AG10803 (cell line): ENCODE data around the gene PPFIBP1.

ENCODE experiments used
- DNase-seq: peaks from one replicate; pipeline ENCODE4 v3.0.0; 2010; ENCODE audit warnings: low read depth
- H3K4me3 ChIP-seq: 2 replicates; pipeline ENCODE4 v1.5.1; 2011; ENCODE audit warnings: mild to moderate bottlenecking, low read length, control low read depth
- TF ChIP-seq, protein P1 (sequence below): conservative IDR thresholded peaks from 2 replicates; pipeline ENCODE4 v1.5.1; 2011; ENCODE audit warnings: mild to moderate bottlenecking, low read length, control low read depth, inconsistent platforms

PPFIBP1 gene

DNA sequence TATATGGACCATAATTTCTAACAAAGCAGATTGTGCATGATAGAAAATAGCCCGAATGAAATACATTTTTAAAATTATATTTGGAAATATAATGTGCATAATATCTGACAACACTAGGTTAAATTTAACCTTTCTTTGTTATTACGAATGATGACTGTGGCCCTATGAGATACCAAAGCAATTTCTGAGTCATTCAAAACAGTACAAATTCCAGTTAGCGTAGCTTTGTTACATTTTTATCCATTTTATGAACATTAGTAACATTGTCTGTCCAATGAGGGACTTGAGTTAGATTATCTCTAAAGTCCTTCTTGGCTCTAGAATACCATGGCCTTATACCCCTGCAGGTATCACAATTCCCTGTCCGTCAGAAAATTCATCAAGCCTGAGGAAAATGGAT lies 133.3 kb downstream of the PPFIBP1 start:
- no peak overlapping the region for H3K4me3 ChIP-seq
- no peak for DNase-seq
- TF ChIP-seq, protein P1, sequence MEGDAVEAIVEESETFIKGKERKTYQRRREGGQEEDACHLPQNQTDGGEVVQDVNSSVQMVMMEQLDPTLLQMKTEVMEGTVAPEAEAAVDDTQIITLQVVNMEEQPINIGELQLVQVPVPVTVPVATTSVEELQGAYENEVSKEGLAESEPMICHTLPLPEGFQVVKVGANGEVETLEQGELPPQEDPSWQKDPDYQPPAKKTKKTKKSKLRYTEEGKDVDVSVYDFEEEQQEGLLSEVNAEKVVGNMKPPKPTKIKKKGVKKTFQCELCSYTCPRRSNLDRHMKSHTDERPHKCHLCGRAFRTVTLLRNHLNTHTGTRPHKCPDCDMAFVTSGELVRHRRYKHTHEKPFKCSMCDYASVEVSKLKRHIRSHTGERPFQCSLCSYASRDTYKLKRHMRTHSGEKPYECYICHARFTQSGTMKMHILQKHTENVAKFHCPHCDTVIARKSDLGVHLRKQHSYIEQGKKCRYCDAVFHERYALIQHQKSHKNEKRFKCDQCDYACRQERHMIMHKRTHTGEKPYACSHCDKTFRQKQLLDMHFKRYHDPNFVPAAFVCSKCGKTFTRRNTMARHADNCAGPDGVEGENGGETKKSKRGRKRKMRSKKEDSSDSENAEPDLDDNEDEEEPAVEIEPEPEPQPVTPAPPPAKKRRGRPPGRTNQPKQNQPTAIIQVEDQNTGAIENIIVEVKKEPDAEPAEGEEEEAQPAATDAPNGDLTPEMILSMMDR: no peak

DNA sequence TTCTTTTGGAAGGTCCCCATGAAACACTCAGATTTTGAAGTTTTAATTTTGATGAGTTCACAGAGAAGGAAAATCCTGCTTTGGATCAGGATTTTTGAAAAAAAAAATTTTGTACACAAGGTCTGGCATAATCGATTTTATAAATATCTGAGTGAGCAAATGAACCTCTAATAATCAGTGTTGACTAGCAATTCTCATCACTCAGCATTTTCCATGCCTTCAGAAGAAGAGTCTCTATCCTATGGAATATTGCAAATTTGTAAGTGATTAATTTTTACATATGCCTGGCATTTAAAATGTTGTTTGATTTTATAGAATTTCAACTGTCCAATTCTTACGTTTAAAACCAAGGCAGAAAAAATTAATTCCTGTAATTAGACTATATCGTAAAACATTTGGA lies 141.7 kb downstream of the PPFIBP1 start:
- DNase-seq: no peak
- no peak overlapping the region for H3K4me3 ChIP-seq
- TF ChIP-seq, protein P1: no peak

DNA sequence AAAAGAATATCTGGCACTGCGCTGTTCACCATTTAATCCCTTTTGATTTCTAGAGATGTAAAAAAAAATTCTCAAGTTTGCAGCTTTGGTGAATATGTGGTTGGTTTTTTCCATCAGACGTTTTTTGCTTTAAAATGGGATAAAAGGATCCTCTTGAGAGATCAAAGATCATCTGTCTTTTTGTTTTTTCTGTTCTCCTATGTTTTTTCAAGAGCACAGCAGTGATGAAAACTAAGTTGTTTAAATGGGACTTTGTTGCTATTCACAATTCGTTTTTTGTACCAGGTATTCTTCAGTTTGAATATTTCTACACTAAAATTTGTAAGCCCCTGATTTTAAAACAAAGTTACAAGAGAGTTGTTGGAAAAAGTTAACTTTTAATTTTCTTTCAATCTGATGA lies 142.5 kb downstream of the PPFIBP1 start:
- TF ChIP-seq, protein P1: no peak
- no peak overlapping the region for H3K4me3 ChIP-seq

DNA sequence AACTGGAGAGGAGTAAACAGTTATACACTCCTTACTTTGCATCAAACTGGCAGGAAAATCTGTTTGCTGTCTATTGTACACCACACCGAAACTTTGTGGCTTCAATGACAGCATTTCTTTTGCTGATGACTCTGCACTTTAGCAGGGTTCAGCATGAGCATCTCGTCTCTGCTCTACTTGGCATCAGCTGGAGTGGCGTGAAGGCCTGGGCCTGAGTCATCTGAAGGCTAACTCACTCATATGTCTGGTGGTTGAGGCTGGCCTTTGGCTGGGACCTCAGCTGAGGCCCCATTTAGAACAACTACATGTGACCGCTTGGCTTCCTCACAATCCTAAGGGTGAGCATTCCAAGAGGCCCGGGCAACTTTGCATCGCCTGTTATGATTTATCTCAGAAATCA lies 143.5 kb downstream of the PPFIBP1 start:
- DNase-seq: peak; percentile 76
- H3K4me3 ChIP-seq: no peak overlapping the region
- TF ChIP-seq, protein P1: no peak

More for the DNA sequence above, 142.5 kb downstream of the PPFIBP1 start:
- DNase-seq: no peak

DNA sequence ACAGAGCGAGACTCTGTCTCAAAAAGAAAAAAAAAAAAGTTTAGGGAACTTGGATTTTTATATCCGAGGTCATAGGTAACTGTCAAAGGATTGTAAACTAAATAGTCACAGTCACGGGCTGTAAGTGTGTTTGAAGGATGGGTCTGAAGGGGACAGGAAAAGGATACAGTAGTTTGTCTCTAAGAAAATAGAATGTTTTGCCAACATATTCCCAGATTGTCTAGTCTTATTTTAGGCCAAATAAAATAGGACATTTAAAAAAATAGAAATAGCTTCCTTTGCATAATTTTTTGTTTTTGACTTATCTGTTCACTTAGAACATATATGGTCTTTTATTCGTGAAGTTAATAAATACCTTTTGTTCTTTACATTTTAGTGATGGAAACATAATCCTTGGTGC lies 148.0 kb downstream of the PPFIBP1 start:
- no peak for DNase-seq
- TF ChIP-seq, protein P1: no peak

DNA sequence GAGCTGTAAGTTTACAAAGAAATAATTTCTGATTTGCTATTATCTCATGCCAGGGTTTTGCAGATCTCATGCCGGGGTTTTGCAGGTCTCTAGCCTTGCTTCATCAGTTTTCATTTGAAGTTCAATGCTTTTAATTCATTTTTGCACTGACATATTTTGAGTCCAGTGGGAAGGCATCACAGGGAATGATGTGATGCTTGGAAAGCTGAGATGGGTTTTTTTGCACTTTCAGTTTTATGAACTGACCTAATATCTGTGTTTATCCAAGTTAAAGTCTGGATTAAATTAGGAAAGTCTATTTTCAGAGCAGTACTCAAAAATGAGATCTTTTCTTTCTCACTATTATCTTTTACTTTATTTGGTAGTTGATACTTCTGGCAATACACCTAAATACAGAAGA lies 148.6 kb downstream of the PPFIBP1 start:
- TF ChIP-seq, protein P1: no peak
- no peak for DNase-seq
- no peak overlapping the region for H3K4me3 ChIP-seq

More for the DNA sequence above, 148.0 kb downstream of the PPFIBP1 start:
- no peak overlapping the region for H3K4me3 ChIP-seq

DNA sequence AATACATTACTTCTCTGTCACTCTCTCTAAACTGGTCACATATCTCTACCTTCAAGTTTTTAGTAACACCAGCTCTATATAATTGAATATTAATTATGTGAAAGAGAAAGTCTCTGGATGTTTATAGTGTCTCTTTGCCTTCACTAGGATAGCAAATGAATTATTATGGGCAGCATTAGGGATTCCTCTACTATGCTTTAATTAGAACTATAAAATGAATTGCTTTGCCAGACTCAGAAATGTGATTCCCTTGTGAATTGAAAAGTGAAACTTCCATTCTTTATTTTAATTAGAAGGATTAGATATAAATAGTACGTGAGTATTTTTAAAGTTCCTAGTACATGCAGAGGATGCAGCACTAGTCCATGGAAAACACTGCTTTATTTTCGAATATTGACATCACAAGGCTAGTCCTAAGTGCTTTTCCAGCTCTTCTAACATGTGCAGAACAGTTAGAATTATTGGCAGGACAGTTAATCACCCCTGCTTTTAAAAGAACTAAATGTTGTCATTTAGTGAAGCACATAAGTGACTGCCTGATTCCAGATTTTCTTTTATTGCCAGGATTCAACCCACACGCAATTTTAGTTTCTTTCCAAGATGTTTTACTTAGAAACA lies 149.2 kb downstream of the PPFIBP1 start:
- H3K4me3 ChIP-seq: no peak overlapping the region
- TF ChIP-seq, protein P1: no peak
- DNase-seq: no peak
